Measurements from ENCODE around the gene GOLGA3. TPM values are rescaled to one million over a fixed set of nuclear protein-coding genes. Genes with fewer than 3 reads are reported as not detected.

GOLGA3 gene
- total RNA-seq, 2 experiments from 2014 or later, result 31.5 to 34.0 TPM

GRCh38 chr12:132803888-132804287 is 24.8 kb downstream of the GOLGA3 start:
- H3K36me3 Mint-ChIP-seq (ENCODE audit: low read depth), result peaks cover 81% of the 10 kb centered on the region
- H3K4me3 Mint-ChIP-seq, result no peak overlapping the region
- no peaks in the 10 kb centered on the region for H3K27me3 Mint-ChIP-seq
- Histone ChIP-seq H3K27me3 (ENCODE audit: control insufficient read depth in 1 of 2, insufficient read depth in 2 of 2, low read length in 2 of 2) (no peaks in the 10 kb centered on the region), H3K9me3 (ENCODE audit: control insufficient read depth in 1 of 2, insufficient read depth in 1 of 2, low read length in 2 of 2) (no peaks in the 10 kb centered on the region), H3K4me3 (ENCODE audit: low read length) (no peak overlapping the region), H3K27ac (ENCODE audit: low read depth in 1 of 2, low read length in 2 of 2) (no peak overlapping the region), H3K4me1 (ENCODE audit: insufficient read depth, low read length) (peaks cover 10% of the 10 kb centered on the region), H3K36me3 (ENCODE audit: insufficient read depth, low read length) (peaks cover 76% of the 10 kb centered on the region)
- ChIA-PET POLR2A (no interaction called here), CTCF (no interaction called here)
- H3K4me1 Mint-ChIP-seq (ENCODE audit: low read depth), result peaks cover 18% of the 10 kb centered on the region
- intact Hi-C loops (cut with DNase I, micrococcal nuclease), result no loop called here
- ATAC-seq (ENCODE audit: poor library complexity) (no peak), DNase-seq (no peak)
- no peak overlapping the region for H3K27ac Mint-ChIP-seq
- H3K9me3 Mint-ChIP-seq, result no peaks in the 10 kb centered on the region
- no peak for TF ChIP-seq CTCF (IDR thresholded peaks at IDR 0.05)

- Histone ChIP-seq H3K4me1 (ENCODE audit: insufficient read depth, low read length) (peaks cover 10% of the 10 kb centered on the region), H3K27me3 (ENCODE audit: control insufficient read depth in 1 of 2, insufficient read depth in 2 of 2, low read length in 2 of 2) (no peaks in the 10 kb centered on the region), H3K4me3 (ENCODE audit: low read length) (no peak overlapping the region), H3K9me3 (ENCODE audit: control insufficient read depth in 1 of 2, insufficient read depth in 1 of 2, low read length in 2 of 2) (no peaks in the 10 kb centered on the region), H3K27ac (ENCODE audit: low read depth in 1 of 2, low read length in 2 of 2) (no peak overlapping the region), H3K36me3 (ENCODE audit: insufficient read depth, low read length) (peaks cover 77% of the 10 kb centered on the region)
- DNase-seq (no peak), ATAC-seq (ENCODE audit: poor library complexity) (no peak)
- Mint-ChIP-seq H3K9me3 (no peaks in the 10 kb centered on the region), H3K4me1 (ENCODE audit: low read depth) (peaks cover 18% of the 10 kb centered on the region), H3K36me3 (ENCODE audit: low read depth) (peaks cover 81% of the 10 kb centered on the region), H3K4me3 (no peak overlapping the region), H3K27me3 (no peaks in the 10 kb centered on the region), H3K27ac (no peak overlapping the region)
- intact Hi-C loops (cut with DNase I, micrococcal nuclease), result no loop called here
- no peak for TF ChIP-seq CTCF (IDR thresholded peaks at IDR 0.05)
- CTCF ChIA-PET, result no interaction called here
- POLR2A ChIA-PET, result no interaction called here
These were observed 25.5 kb downstream of the GOLGA3 start for GRCh38 chr12:132803125-132803524.

- Histone ChIP-seq H3K36me3 (ENCODE audit: insufficient read depth, low read length) (peaks cover 77% of the 10 kb centered on the region), H3K4me3 (ENCODE audit: low read length) (no peak overlapping the region), H3K27ac (ENCODE audit: low read depth in 1 of 2, low read length in 2 of 2) (no peak overlapping the region), H3K27me3 (ENCODE audit: control insufficient read depth in 1 of 2, insufficient read depth in 2 of 2, low read length in 2 of 2) (no peaks in the 10 kb centered on the region), H3K9me3 (ENCODE audit: control insufficient read depth in 1 of 2, insufficient read depth in 1 of 2, low read length in 2 of 2) (no peaks in the 10 kb centered on the region), H3K4me1 (ENCODE audit: insufficient read depth, low read length) (peaks cover 3% of the 10 kb centered on the region)
- POLR2A ChIA-PET, result no interaction called here
- TF ChIP-seq CTCF (IDR thresholded peaks at IDR 0.05), result no peak
- H3K36me3 Mint-ChIP-seq (ENCODE audit: low read depth), result peaks cover 82% of the 10 kb centered on the region
- CTCF ChIA-PET, result no interaction called here
- DNase-seq (no peak), ATAC-seq (ENCODE audit: poor library complexity) (no peak)
- no peak overlapping the region for H3K27ac Mint-ChIP-seq
- peaks cover 11% of the 10 kb centered on the region for H3K4me1 Mint-ChIP-seq (ENCODE audit: low read depth)
- intact Hi-C loops (cut with DNase I, micrococcal nuclease), result no loop called here
- no peaks in the 10 kb centered on the region for H3K27me3 Mint-ChIP-seq
- H3K4me3 Mint-ChIP-seq, result no peak overlapping the region
- H3K9me3 Mint-ChIP-seq, result no peaks in the 10 kb centered on the region
These were observed 26.9 kb downstream of the GOLGA3 start for GRCh38 chr12:132801741-132802140.

Measured in CD4-positive, alpha-beta T cell (primary cell).